Pons (tissue), 1 donor: ENCODE data around the gene FERD3L.

Source experiments
- DNase-seq: peaks from one replicate; pipeline ENCODE4 v3.0.0-alpha.2; 2016; ENCODE audit warnings: low spot score

Gene FERD3L

DNA sequence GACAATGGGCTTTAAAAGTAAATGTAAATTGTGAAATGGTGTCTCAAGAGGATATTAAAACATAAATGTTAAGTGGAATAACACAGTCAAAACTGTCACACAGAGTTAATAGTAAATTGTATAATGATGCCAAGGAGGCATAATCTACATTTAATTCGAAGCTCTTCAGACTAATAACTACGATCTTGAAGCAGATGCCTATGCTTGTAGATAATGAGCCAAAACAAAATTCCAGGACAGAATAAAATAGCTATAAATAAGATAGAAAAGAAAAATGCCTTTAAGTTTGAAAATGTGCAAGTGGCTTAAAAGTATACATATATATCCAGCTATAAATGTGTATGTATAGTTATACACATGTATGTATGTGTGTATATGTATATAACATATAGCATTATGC, 45.3 kb downstream of the FERD3L start:
- no peak for DNase-seq

DNA sequence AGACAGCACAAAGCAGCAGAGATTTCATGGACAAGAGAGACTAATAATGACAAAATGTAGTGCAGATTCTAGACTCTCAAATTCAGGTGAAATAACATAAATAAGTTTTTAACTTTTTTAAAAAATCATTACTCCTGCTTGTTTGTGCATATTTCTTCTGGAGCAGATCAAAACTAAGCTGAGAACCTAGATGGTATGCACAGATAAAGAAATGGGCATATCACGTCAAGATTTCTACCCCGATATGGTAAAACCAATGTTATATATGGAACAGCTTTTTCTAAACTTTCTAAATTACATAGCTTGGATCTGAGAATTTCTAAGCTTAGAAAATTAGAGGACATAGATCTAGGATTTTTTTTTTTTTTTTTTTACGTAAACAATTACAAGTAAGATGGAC, 46.0 kb downstream of the FERD3L start:
- DNase-seq: no peak

DNA sequence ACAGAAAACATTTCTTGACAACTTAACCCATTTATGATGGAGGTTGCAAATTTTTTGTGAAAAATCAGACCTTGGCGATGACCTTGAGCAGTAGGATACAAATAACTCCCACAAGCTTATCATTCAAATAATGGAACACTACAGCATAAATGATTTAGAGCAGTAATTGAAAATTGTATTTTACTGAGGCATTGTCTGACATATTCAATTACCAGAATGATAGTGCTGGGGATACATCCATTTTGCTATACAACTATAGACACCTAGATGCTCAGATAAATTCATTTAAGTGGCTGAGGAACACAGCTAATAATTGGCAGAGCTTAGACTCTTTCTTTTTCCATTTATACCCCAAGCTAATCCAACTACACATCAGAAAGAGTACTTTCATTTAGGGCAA, 46.7 kb downstream of the FERD3L start:
- DNase-seq: no peak

DNA sequence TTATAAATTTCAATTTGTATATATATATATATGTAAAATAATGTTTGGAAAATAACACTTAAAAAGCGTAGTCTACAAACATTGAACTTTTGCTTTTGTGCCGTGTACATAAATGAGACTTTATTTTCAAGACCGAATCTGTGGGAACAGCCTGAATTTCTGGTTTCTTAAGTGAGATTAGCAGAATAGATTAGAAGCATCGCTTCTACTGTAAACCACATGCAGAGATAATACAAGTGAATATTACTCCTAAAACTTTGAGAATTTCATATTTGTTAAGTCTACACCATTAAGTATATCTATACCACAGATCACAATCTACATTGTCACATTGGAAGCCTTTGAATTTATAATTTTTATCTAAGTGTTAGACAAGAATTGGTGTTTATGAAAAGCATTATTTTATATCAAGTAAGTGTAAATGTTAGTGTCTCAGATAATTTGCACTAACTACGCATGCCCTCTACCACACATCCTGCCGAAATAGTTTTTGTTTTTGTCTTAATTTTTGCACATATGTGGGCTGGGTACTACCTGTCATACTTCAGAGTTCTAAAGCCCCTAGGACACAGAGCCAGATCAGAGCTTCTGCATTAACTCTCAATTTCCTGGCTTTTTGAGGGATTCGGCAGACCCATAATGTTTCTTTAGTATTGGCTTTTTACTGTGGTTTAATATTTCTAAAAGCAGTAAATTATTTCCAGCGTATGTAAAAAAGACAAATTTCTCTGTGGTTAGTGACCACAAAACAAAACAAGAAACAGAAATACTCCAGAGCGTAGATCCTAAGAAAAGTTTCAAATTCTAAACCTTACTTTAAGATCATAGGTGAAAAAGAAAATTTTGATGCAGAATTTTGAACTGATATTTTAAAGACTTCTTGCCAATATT, 47.8 kb downstream of the FERD3L start:
- no peak for DNase-seq

DNA sequence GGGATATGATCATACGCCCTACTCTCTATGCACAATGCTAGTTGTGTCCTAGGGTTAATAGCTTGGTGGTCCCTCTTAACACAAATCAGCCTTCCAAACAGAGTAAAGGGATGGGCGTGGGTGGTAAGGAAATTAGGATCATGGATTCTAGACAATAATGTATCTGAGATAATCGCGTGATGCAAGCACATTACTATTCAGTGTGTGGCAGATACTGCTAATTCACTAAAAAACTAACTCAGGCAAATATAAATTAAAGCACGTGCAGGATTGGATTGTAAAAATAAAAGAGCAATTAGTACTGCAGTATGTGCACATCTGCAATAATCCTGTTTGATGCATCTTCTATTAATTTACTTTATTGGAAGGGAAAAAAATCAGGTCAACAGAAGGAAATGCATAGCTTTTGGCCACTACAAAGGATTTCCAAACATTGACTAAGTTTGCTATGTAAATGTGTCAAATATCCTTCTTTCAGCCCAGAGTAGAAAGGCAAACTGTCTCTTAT, 49.8 kb downstream of the FERD3L start:
- DNase-seq: no peak
